Measurements from ENCODE around the gene IRF1. TPM values are rescaled to one million over a fixed set of nuclear protein-coding genes. Genes with fewer than 3 reads are reported as not detected.
A peak's percentile ranks its signal among the peaks of the same experiment; 100 is the strongest.

IRF1 gene
- total and polyA plus RNA-seq, 4 donors: 9.5 to 42.6 (median 24.7) TPM

DNA sequence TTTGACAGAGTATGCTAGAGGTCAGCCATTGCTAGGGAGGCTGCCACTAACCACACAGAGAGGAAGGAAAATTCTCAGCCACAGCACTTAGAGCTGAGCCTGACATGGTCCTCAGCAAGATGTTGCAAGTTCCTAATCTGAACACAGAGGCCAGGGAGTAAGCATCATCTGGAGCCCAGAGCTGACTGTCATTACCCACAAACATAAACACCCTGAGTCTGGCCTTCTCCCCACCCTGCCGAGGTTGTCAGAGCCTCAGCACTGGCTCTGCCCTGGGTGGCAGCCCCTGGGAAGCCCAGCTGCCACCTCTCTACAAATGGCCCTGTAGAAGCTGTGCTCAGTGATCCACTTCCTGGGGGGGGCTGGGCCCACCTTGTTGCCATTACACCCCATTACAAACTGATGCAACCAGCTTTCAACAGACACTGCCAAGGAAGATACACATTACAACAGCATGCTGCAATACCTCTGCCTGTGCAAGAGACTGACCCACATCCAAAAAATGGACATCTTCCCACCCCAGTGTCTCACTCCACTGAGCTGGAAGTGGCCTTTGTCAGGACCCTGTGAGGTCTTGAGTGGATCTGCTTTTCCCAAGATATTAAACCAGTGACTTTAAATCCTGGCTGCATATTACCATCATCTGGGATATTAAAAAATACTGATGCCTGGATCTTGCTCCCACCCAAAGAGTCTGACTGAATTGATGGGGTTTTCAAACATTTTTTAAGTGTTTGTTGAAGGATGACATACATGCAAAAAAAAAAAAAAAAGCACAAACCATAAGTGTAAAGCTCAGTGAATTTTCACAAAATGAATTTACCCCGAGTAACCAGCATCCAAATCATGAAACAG is 33.0 kb downstream of the IRF1 start:
- H3K4me3 ChIP-seq (ENCODE audit: low read depth in 1 of 3, low read length in 3 of 3): no peak overlapping the region
- DNase-seq (ENCODE audit: low spot score): no peak
- 67% methylated on average over 2 of the region's 2 CpGs for WGBS

More for the DNA sequence above, 33.0 kb downstream of the IRF1 start:
- H3K36me3 ChIP-seq (ENCODE audit: control insufficient read depth in 4 of 4, insufficient read depth in 3 of 4, low read depth in 1 of 4, low read length in 3 of 4): no peaks in the 10 kb centered on the region
- peaks cover 29 to 71% (median 60%) of the 10 kb centered on the region in 4 donors for H3K4me1 ChIP-seq (ENCODE audit: control insufficient read depth in 4 of 4, insufficient read depth in 4 of 4, low read length in 3 of 4)
- peak overlapping the region; percentile 73 to 92 for H3K27ac ChIP-seq (ENCODE audit: low read depth in 1 of 2, low read length in 2 of 2)
- TF ChIP-seq EGR1 (IDR thresholded peaks at IDR 0.05; ENCODE audit: low read depth in 2 of 2) (peak in 1 of 2 donors; percentile 45), HNF4A (conservative IDR thresholded peaks at IDR 0.05) (peak; percentile 55 to 75), RAD21 (IDR thresholded peaks at IDR 0.05) (peak; percentile 27 to 42), RXRA (IDR thresholded peaks at IDR 0.05) (peak; percentile 86 to 88), SP1 (IDR thresholded peaks at IDR 0.05) (peak; percentile 82), FOXA2 (IDR thresholded peaks at IDR 0.05) (peak; percentile 69), HNF4G (IDR thresholded peaks at IDR 0.05) (no peak), YY1 (IDR thresholded peaks at IDR 0.05) (peak; percentile 90), JUND (IDR thresholded peaks at IDR 0.05) (peak; percentile 73 to 86), CTCF (IDR thresholded peaks at IDR 0.05; ENCODE audit: low read depth, low read length, missing input control) (no peak), GABPA (IDR thresholded peaks at IDR 0.05 in 1 of 2, conservative IDR thresholded peaks at IDR 0.05 in 1 of 2) (peak in 1 of 2 donors; percentile 42), ZBTB33 (IDR thresholded peaks at IDR 0.05) (no peak), NR2F2 (IDR thresholded peaks at IDR 0.05) (peak; percentile 42), FOXA1 (IDR thresholded peaks at IDR 0.05) (peak; percentile 16), REST (IDR thresholded peaks at IDR 0.05) (peak; percentile 29), TAF1 (conservative IDR thresholded peaks at IDR 0.05) (no peak)
- TF ChIP-seq, protein P1, sequence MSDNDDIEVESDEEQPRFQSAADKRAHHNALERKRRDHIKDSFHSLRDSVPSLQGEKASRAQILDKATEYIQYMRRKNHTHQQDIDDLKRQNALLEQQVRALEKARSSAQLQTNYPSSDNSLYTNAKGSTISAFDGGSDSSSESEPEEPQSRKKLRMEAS (IDR thresholded peaks at IDR 0.05): peak; percentile 70
- TF ChIP-seq, protein P2, sequence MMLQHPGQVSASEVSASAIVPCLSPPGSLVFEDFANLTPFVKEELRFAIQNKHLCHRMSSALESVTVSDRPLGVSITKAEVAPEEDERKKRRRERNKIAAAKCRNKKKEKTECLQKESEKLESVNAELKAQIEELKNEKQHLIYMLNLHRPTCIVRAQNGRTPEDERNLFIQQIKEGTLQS (IDR thresholded peaks at IDR 0.05): peak; percentile 98
- H3K9me3 ChIP-seq (ENCODE audit: control insufficient read depth in 4 of 4, low read length in 3 of 4): no peaks in the 10 kb centered on the region
- H3K9ac ChIP-seq (ENCODE audit: low read depth in 1 of 2, low read length in 2 of 2): no peak overlapping the region
- no peaks in the 10 kb centered on the region for H3K27me3 ChIP-seq (ENCODE audit: control insufficient read depth in 4 of 4, insufficient read depth in 4 of 4, low read length in 3 of 4)

Data from liver (tissue), 9 donors.